HG03432 (cell line): Measurements from ENCODE around the gene MRPS30.
"Not testable (repeated sequence)": the region's sequence is repeated elsewhere in the genome, so short reads cannot be mapped to it uniquely, and the experiment has no call there.

Experiments used
- ATAC-seq: cut with Tn5 transposase; IDR thresholded peaks from one replicate; pipeline ENCODE4 v1.9.1; 2021; ENCODE audit warnings: mild to moderate bottlenecking, moderate library complexity; ENCODE audit not compliant: unreplicated experiment

Gene MRPS30

GRCh38 chr5:44814761-44815160 is 6.0 kb downstream of the MRPS30 start:
- ATAC-seq = no peak

- ATAC-seq = no peak
Measured at GRCh38 chr5:44821164-44821563, 12.4 kb downstream of the MRPS30 start.

- ATAC-seq = not testable (repeated sequence)
Measured at GRCh38 chr5:44824662-44825061, 15.9 kb downstream of the MRPS30 start.

GRCh38 chr5:44827681-44828080 is 18.9 kb downstream of the MRPS30 start:
- no peak for ATAC-seq

- no peak for ATAC-seq
Measured at GRCh38 chr5:44828719-44829118, 20.0 kb downstream of the MRPS30 start.

- ATAC-seq = no peak
Measured at GRCh38 chr5:44830951-44831350, 22.2 kb downstream of the MRPS30 start.

GRCh38 chr5:44833249-44833648 is 24.5 kb downstream of the MRPS30 start:
- no peak for ATAC-seq

- ATAC-seq = no peak
Measured at GRCh38 chr5:44835693-44836092, 26.9 kb downstream of the MRPS30 start.

GRCh38 chr5:44839018-44839681 is 30.4 kb downstream of the MRPS30 start:
- no peak for ATAC-seq

- no peak for ATAC-seq
Measured at GRCh38 chr5:44842496-44843282, 33.9 kb downstream of the MRPS30 start.

GRCh38 chr5:44844744-44845143 is 36.0 kb downstream of the MRPS30 start:
- no peak for ATAC-seq

- no peak for ATAC-seq
Measured at GRCh38 chr5:44845777-44846176, 37.0 kb downstream of the MRPS30 start.

- no peak for ATAC-seq
Measured at GRCh38 chr5:44847206-44847852, 38.6 kb downstream of the MRPS30 start.

GRCh38 chr5:44860267-44860666 is 51.5 kb downstream of the MRPS30 start:
- no peak for ATAC-seq

GRCh38 chr5:44862808-44863207 is 54.1 kb downstream of the MRPS30 start:
- ATAC-seq = peak; percentile 76
